Colon (tissue), 2 donors: ENCODE data around the gene KRT26.

Experiments used
- FAIRE-seq: peaks from 2 replicates; lab custom pipeline; 2012; peaks lifted over from hg19 to GRCh38; lab: Jason Lieb, UNC
- donor health status: control.
- donor health status: control.

The KRT26 gene

GRCh38 chr17:40727447-40728231 lies 44.4 kb downstream of the KRT26 start:
- FAIRE-seq = no peak

DNA sequence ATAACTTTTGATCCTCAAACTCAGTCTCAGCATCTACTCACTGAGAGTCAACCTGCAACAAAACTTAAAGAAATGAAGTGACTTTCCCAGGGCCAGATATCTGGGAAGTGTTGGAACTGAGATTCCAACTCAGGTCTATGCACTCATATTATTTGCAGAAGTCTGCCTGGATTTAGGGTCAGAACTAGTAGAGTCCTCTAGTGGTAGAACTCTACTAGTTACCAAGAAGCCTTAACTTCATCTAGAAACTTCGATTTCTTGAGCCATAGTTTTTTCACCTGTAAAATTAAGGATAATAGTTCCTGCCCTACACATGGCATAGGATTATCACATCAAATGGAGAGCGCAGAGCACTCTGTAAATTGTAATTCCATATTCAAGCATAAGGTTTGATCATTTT lies 45.1 kb downstream of the KRT26 start:
- FAIRE-seq = no peak

GRCh38 chr17:40724656-40725055 lies 47.3 kb downstream of the KRT26 start:
- FAIRE-seq = no peak

DNA sequence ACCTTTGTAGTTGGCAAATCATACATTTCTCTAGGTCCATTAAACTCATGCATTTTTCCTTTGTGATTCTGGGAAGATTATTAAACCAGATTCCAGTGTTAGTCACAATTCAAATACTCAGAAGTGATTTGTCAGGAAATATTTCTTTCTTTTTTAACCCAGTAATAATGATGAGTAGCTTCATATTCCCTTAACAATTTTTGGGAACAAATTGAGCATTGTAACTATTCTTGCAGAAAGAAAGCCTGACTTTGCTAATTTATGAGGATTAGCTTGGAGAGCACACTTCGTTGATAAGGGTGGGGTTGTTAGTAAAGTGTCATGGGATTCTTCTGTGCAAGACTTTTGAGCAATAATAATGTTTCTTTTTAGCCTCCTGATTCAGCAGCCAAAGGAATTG lies 49.8 kb downstream of the KRT26 start:
- no peak for FAIRE-seq

DNA sequence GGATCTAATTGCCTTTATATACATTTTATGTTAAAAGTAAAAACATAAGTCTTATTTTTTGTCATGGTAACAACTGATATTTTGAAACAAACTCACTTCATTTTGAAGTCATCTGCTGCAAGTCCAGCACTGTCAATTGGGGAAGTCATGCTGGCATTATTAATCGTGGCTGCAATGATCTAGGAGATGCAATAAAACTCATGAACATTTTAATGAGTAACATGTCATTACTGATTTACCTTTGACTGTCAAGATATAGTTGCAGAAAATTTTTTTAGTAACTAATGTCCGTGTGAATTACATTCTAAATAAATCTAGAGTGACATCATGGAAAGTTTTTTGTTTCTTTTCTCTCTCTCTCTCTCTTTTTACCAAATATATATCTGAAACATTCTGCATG lies 51.1 kb downstream of the KRT26 start:
- FAIRE-seq = no peak

DNA sequence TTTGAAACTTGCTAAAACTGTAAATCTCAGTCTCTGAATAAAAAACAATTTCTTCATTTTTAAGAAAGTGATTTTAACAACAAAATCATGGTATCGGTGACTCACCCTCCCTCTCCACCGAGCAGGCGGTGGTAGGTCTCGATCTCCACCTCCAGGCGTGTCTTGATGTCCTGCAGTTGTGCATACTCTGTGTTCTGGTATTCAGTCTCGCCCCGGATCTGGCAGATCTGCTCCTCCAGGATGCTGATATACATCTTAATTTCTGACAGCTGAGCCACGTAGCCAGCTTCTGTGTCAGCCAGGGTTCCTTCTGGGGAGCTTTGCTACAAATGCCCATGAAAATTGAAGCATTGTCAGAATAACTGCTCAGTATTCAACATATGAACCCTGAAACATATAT lies 53.1 kb downstream of the KRT26 start:
- no peak for FAIRE-seq

DNA sequence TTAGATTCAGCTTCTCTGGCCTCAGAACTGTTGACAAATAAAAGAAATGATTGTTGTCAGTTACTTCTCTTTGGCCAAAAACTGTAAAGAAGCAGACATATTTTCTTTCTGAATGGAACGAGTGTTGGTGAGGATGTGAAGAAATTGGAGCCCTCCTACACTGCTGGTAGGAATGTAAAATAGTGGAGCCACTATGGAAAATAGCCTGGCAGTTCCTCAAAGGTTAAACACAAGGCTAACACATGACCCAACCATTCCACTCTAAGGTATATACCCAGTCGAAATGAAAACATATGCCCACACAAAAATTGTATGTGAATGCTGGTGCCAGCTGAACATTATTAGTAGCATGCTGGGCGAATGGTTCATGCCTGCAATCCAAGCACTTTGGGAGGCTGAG lies 54.2 kb downstream of the KRT26 start:
- no peak for FAIRE-seq
